MCF 10A (cell line): ENCODE data around the gene LEFTY1. TPM values are rescaled to one million over a fixed set of nuclear protein-coding genes. Genes with fewer than 3 reads are reported as not detected.

ENCODE experiments used
- BruUV-seq: library from RNA; stranded (reverse); fragments of 400-500 nt; replicated peaks from 2 replicates; lab custom pipeline; 2021; lab: Mats Ljungman, UMichigan
- CTCF ChIA-PET: fragments of 300-600 bp; sonication (Branson Sonifier 250); formaldehyde crosslinking; extraction: SDS; loops from one replicate; lab custom pipeline; 2021; ENCODE audit warnings: antibody characterized with exemption, inconsistent platforms; lab: Yijun Ruan, JAX
- POLR2A ChIA-PET: fragments of 300-600, 350-650 bp; sonication (Branson Sonifier 250); formaldehyde crosslinking; extraction: SDS; loops from one replicate; lab custom pipeline; 2020; ENCODE audit warnings: antibody characterized with exemption, inconsistent platforms; lab: Yijun Ruan, JAX
- DNase-seq: peaks from one replicate; pipeline ENCODE4 v3.0.0-alpha.2; 2018; ENCODE audit not compliant: unreplicated experiment
- H3K27ac Mint-ChIP-seq: one replicate; pipeline ENCODE4 v1.8.0; 2022; ENCODE audit warnings: mild to moderate bottlenecking, low read depth, mixed read lengths; ENCODE audit not compliant: unreplicated experiment
- H3K27me3 Mint-ChIP-seq: one replicate; pipeline ENCODE4 v1.8.0; 2022; ENCODE audit warnings: mixed read lengths; ENCODE audit not compliant: insufficient read depth, unreplicated experiment
- H3K36me3 Mint-ChIP-seq: one replicate; pipeline ENCODE4 v1.8.0; 2022; ENCODE audit warnings: mild to moderate bottlenecking, moderate library complexity, mixed read lengths; ENCODE audit not compliant: insufficient read depth, unreplicated experiment
- H3K4me1 Mint-ChIP-seq: one replicate; pipeline ENCODE4 v1.8.0; 2022; ENCODE audit warnings: mixed read lengths; ENCODE audit not compliant: insufficient read depth, unreplicated experiment
- H3K4me3 Mint-ChIP-seq: one replicate; pipeline ENCODE4 v1.8.0; 2022; ENCODE audit warnings: mild to moderate bottlenecking, moderate library complexity, mixed read lengths; ENCODE audit not compliant: unreplicated experiment
- H3K9me3 Mint-ChIP-seq: one replicate; pipeline ENCODE4 v1.8.0; 2022; ENCODE audit warnings: mixed read lengths; ENCODE audit not compliant: unreplicated experiment
- CTCF ChIP-seq: fragments of 200-600 bp; IDR thresholded peaks from one replicate; pipeline ENCODE4 v1.8.0; 2022; ENCODE audit warnings: antibody characterized with exemption, mild to moderate bottlenecking; ENCODE audit not compliant: unreplicated experiment
- intact Hi-C: fragments of 100-400 bp; cut with micrococcal nuclease; formaldehyde crosslinking; loops from 2 replicates; pipeline ENCODE4 v1.14.1; 2022
- total RNA-seq: library from RNA; stranded (reverse); gene quantifications from 2 replicates; pipeline ENCODE4 v1.2.3, GENCODE V29; 2022

LEFTY1 gene
- total RNA-seq, 1 experiment from 2014 or later: not detected

- DNase-seq: peak; percentile 65
- POLR2A ChIA-PET: interaction anchor here (0.6 to 8.6 kb wide), 32 partner anchors 10 to 454 kb away, joined by 3 to 263 read pairs (median 5); partner anchors contain the start of genes EPHX1, LBR, LEFTY2 and PYCR2
- Mint-ChIP-seq H3K4me3 (peak overlapping the region; percentile 91), H3K27me3 (no peaks in the 10 kb centered on the region), H3K27ac (peak overlapping the region; percentile 82), H3K36me3 (peaks cover 8% of the 10 kb centered on the region), H3K9me3 (no peaks in the 10 kb centered on the region), H3K4me1 (peaks cover 52% of the 10 kb centered on the region)
- BruUV-seq: no TSS peak
- CTCF ChIA-PET: interaction anchor here (0.6 to 6.7 kb wide), 27 partner anchors 10 to 531 kb away, joined by 3 to 43 read pairs (median 5); partner anchors contain the start of genes EPHX1, PYCR2 and SRP9
- intact Hi-C loops: no loop called here
- no peak for TF ChIP-seq CTCF
Measured at GRCh38 chr1:225881081-225881958, 7.6 kb downstream of the LEFTY1 start.

- peak overlapping the region; percentile 91 for H3K4me3 Mint-ChIP-seq
Measured at GRCh38 chr1:225880636-225881035, 8.3 kb downstream of the LEFTY1 start.

GRCh38 chr1:225880222-225880588 lies 8.7 kb downstream of the LEFTY1 start:
- no peak for DNase-seq
- intact Hi-C loops: no loop called here
- H3K9me3 Mint-ChIP-seq: no peaks in the 10 kb centered on the region
- CTCF ChIA-PET: interaction anchor here (0.7 to 6.7 kb wide), 10 partner anchors 9 to 405 kb away, joined by 3 to 43 read pairs (median 12); partner anchors contain the start of genes EPHX1 and PYCR2
- no TSS peak for BruUV-seq
- H3K27me3 Mint-ChIP-seq: no peaks in the 10 kb centered on the region
- no peak overlapping the region for H3K27ac Mint-ChIP-seq
- POLR2A ChIA-PET: interaction anchor here (0.5 to 8.6 kb wide), 7 partner anchors 17 to 315 kb away, joined by 3 to 263 read pairs (median 8); partner anchors contain the start of genes EPHX1, PYCR2 and SRP9
- H3K36me3 Mint-ChIP-seq: peaks cover 14% of the 10 kb centered on the region
- H3K4me1 Mint-ChIP-seq: peaks cover 63% of the 10 kb centered on the region
- H3K4me3 Mint-ChIP-seq: peak overlapping the region; percentile 91
- TF ChIP-seq CTCF: no peak

More at GRCh38 chr1:225880636-225881035, 8.3 kb downstream of the LEFTY1 start:
- no peaks in the 10 kb centered on the region for H3K27me3 Mint-ChIP-seq
- ChIA-PET CTCF (interaction anchor here (0.7 to 6.7 kb wide), 18 partner anchors 9 to 498 kb away, joined by 3 to 43 read pairs (median 6); partner anchors contain the start of genes EPHX1, PYCR2 and SRP9), POLR2A (interaction anchor here (0.5 to 8.6 kb wide), 13 partner anchors 10 to 315 kb away, joined by 3 to 263 read pairs (median 5); partner anchors contain the start of genes EPHX1, LEFTY2, PYCR2 and SRP9)
- TF ChIP-seq CTCF: no peak
- H3K4me1 Mint-ChIP-seq: peaks cover 59% of the 10 kb centered on the region
- intact Hi-C loops: no loop called here
- BruUV-seq: TSS peak; percentile 36
- no peaks in the 10 kb centered on the region for H3K9me3 Mint-ChIP-seq
- peak overlapping the region; percentile 82 for H3K27ac Mint-ChIP-seq
- peaks cover 14% of the 10 kb centered on the region for H3K36me3 Mint-ChIP-seq
- DNase-seq: no peak
